GM12873 (cell line): ENCODE measurements around the gene METTL24.

ENCODE experiments used
- CTCF ChIP-seq: IDR thresholded peaks from 2 replicates; pipeline ENCODE4 v1.5.1; 2012; ENCODE audit warnings: low read depth, mild to moderate bottlenecking, moderate library complexity, low read length, control low read depth; ENCODE audit not compliant: insufficient read depth; ENCODE audit errors: missing control alignments

METTL24 gene

GRCh38 chr6:110255211-110255750 is 102.9 kb downstream of the METTL24 start:
- TF ChIP-seq CTCF = no peak

- no peak for TF ChIP-seq CTCF
These were observed 107.3 kb downstream of the METTL24 start for GRCh38 chr6:110250838-110251237.

GRCh38 chr6:110250058-110250457 is 108.1 kb downstream of the METTL24 start:
- no peak for TF ChIP-seq CTCF

GRCh38 chr6:110246900-110247546 is 111.1 kb downstream of the METTL24 start:
- no peak for TF ChIP-seq CTCF

- no peak for TF ChIP-seq CTCF
These were observed 111.8 kb downstream of the METTL24 start for GRCh38 chr6:110246378-110246777.

- TF ChIP-seq CTCF = no peak
These were observed 118.4 kb downstream of the METTL24 start for GRCh38 chr6:110239526-110240274.

- TF ChIP-seq CTCF = no peak
These were observed 124.3 kb downstream of the METTL24 start for GRCh38 chr6:110233770-110234374.
